GM23338 (cell line): ENCODE measurements around the gene COP1. TPM values are rescaled to one million over a fixed set of nuclear protein-coding genes. Genes with fewer than 3 reads are reported as not detected.
"Not testable (repeated sequence)": the region's sequence is repeated elsewhere in the genome, so short reads cannot be mapped to it uniquely, and the experiment has no call there.

Experiments
- ATAC-seq: fragments of 200-7000 bp; cut with Tn5 transposase; 3 replicates; pipeline ENCODE4 v1.9.1; 2020
- DNase-seq: peaks from one replicate; pipeline ENCODE4 v3.0.0-alpha.2; 2015; ENCODE audit warnings: low spot score
- H2AFZ ChIP-seq: fragments of 200-600 bp; sonication (generic); 2 replicates; pipeline ENCODE4 v1.8.0; 2016; ENCODE audit warnings: antibody characterized with exemption, mild to moderate bottlenecking, moderate library complexity
- H3F3A ChIP-seq: fragments of 200-600 bp; sonication (generic); replicated peaks from 2 replicates; pipeline ENCODE4 v1.8.0; 2017; ENCODE audit warnings: antibody characterized with exemption, mixed run types, low read depth
- H3K27ac ChIP-seq: fragments of 200-600 bp; sonication (generic); 2 replicates; pipeline ENCODE4 v1.6.1; 2016; ENCODE audit warnings: low read depth
- H3K27me3 ChIP-seq: fragments of 200-600 bp; sonication (generic); 2 replicates; pipeline ENCODE4 v1.8.0; 2016; ENCODE audit warnings: mild to moderate bottlenecking, mixed run types, moderate library complexity; ENCODE audit not compliant: insufficient read depth
- H3K36me3 ChIP-seq: fragments of 200-600 bp; sonication (generic); 2 replicates; pipeline ENCODE4 v1.8.0; 2016; ENCODE audit warnings: mild to moderate bottlenecking; ENCODE audit not compliant: insufficient read depth
- H3K4me1 ChIP-seq: fragments of 200-600 bp; sonication (generic); 2 replicates; pipeline ENCODE4 v1.8.0; 2016; ENCODE audit warnings: mild to moderate bottlenecking, moderate library complexity; ENCODE audit not compliant: insufficient read depth
- H3K4me2 ChIP-seq: fragments of 200-600 bp; sonication (generic); 2 replicates; pipeline ENCODE4 v1.7.1; 2017; ENCODE audit warnings: mixed run types
- H3K4me3 ChIP-seq: fragments of 200-600 bp; sonication (generic); 2 replicates; pipeline ENCODE4 v1.6.1; 2016; ENCODE audit warnings: mixed run types
- H3K79me2 ChIP-seq: fragments of 200-600 bp; sonication (generic); replicated peaks from 2 replicates; pipeline ENCODE4 v1.8.0; 2017; ENCODE audit warnings: mild to moderate bottlenecking; ENCODE audit not compliant: insufficient read depth
- H3K9me2 ChIP-seq: fragments of 200-600 bp; sonication (generic); 2 replicates; pipeline ENCODE4 v1.8.0; 2017; ENCODE audit not compliant: insufficient read depth
- H4K20me1 ChIP-seq: fragments of 200-600 bp; sonication (generic); replicated peaks from 2 replicates; pipeline ENCODE4 v1.8.0; 2017; ENCODE audit warnings: mild to moderate bottlenecking; ENCODE audit not compliant: insufficient read depth
- H3K27ac Mint-ChIP-seq: 2 replicates; pipeline ENCODE4 v1.8.0; 2020; ENCODE audit warnings: inconsistent platforms, mild to moderate bottlenecking, moderate library complexity, mixed read lengths
- H3K27me3 Mint-ChIP-seq: 3 replicates; pipeline ENCODE4 v1.8.0; 2022; ENCODE audit warnings: low read depth, mild to moderate bottlenecking, moderate library complexity, mixed read lengths, inconsistent platforms; ENCODE audit not compliant: insufficient read depth, poor library complexity
- H3K36me3 Mint-ChIP-seq: 3 replicates; pipeline ENCODE4 v1.8.0; 2021; ENCODE audit warnings: low read depth, mild to moderate bottlenecking, inconsistent platforms, moderate library complexity, mixed read lengths
- H3K4me1 Mint-ChIP-seq: 3 replicates; pipeline ENCODE4 v1.8.0; 2020; ENCODE audit warnings: mild to moderate bottlenecking, inconsistent platforms, mixed read lengths
- H3K4me3 Mint-ChIP-seq: 3 replicates; pipeline ENCODE4 v1.8.0; 2021; ENCODE audit warnings: moderate library complexity, mild to moderate bottlenecking, inconsistent platforms, mixed read lengths
- H3K9me3 Mint-ChIP-seq: 3 replicates; pipeline ENCODE4 v1.8.0; 2020; ENCODE audit warnings: moderate library complexity, mild to moderate bottlenecking, inconsistent platforms, mixed read lengths
- CREB1 ChIP-seq: fragments of 250-450 bp; sonication (Bioruptor Pico); IDR thresholded peaks from 2 replicates; pipeline ENCODE4 v1.5.0; 2020; ENCODE audit warnings: low read depth, mild to moderate bottlenecking, moderate library complexity
- ETS1 ChIP-seq: IDR thresholded peaks from 2 replicates; pipeline ENCODE4 v1.6.1; 2016; ENCODE audit warnings: antibody characterized with exemption
- EZH2 ChIP-seq: fragments of 200-600 bp; sonication (generic); IDR thresholded peaks from one replicate; pipeline ENCODE4 v1.8.0; 2017; ENCODE audit warnings: antibody characterized with exemption, mild to moderate bottlenecking, low read depth; ENCODE audit not compliant: unreplicated experiment
- EZH2phosphoT487 ChIP-seq: fragments of 200-600 bp; sonication (generic); IDR thresholded peaks from one replicate; pipeline ENCODE4 v1.8.1; 2018; ENCODE audit warnings: antibody characterized with exemption; ENCODE audit not compliant: unreplicated experiment
- POLR2AphosphoS5 ChIP-seq: IDR thresholded peaks from 2 replicates; pipeline ENCODE4 v1.6.1; 2016; ENCODE audit warnings: antibody characterized with exemption, low read depth
- STAT1 ChIP-seq: IDR thresholded peaks from one replicate; pipeline ENCODE4 v1.6.1; 2016; ENCODE audit warnings: antibody characterized with exemption; ENCODE audit not compliant: unreplicated experiment
- ZNF114 ChIP-seq: fragments of 250-450 bp; sonication (Bioruptor Pico); IDR thresholded peaks from 2 replicates; pipeline ENCODE4 v1.5.0; 2020; ENCODE audit warnings: mild to moderate bottlenecking, moderate library complexity
- ZNF462 ChIP-seq: fragments of 250-450 bp; sonication (Bioruptor Pico); IDR thresholded peaks from 2 replicates; pipeline ENCODE4 v1.5.0; 2020; ENCODE audit warnings: mild to moderate bottlenecking, moderate library complexity
- polyA plus RNA-seq: library from polyadenylated mRNA; unstranded; fragments of >200 nt; fragmentation: Nextera tagmentation; extraction: Ambion mirVana; gene quantifications from 2 replicates; pipeline ENCODE4 v1.2.1, GENCODE V29; 2016
- total RNA-seq: library from RNA; depleted of rRNA; stranded (reverse); fragments of >200 nt; shearing (Covaris generic); gene quantifications from 2 replicates; pipeline ENCODE4 v1.2.3, GENCODE V29; 2014
- TF ChIP-seq, protein P1 (sequence below), 2 experiments: fragments of 200-600 bp in 1 of 2; sonication (generic) in 1 of 2; conservative IDR thresholded peaks; 2 replicates each; pipeline versions ENCODE4 v1.5.1 to v1.6.1; 2016 to 2017; ENCODE audit warnings: antibody characterized with exemption in 2 of 2, low read depth in 2 of 2, mild to moderate bottlenecking in 2 of 2, moderate library complexity in 1 of 2
- TF ChIP-seq, protein P2 (sequence below): IDR thresholded peaks from one replicate; pipeline ENCODE4 v1.6.1; 2018; ENCODE audit warnings: antibody characterized with exemption; ENCODE audit not compliant: unreplicated experiment

The COP1 gene
- total and polyA plus RNA-seq, 2 experiments from 2014 or later, result 54.0 to 54.9 TPM

DNA sequence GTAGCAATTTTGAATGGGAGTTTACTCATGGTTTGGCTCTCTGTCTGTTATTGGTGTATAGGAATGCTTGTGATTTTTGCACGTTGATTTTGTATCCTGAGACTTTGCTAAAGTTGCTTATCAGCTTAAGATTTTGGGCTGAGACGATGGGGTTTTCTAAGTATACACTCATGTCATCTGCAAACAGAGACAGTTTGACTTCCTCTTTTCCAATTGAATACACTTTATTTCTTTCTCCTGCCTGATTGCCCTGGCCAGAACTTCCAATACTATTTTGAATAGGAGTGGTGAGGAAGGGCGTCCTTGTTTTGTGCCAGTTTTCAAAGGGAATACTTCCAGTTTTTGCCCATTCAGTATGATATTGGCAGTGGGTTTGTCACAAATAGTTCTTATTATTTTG, 26.6 kb upstream of the COP1 start:
- H3K27ac ChIP-seq, H4K20me1 ChIP-seq, H3K79me2 ChIP-seq, H3K27ac Mint-ChIP-seq, H3K4me1 Mint-ChIP-seq, H3K36me3 ChIP-seq, H3K36me3 Mint-ChIP-seq, H3K4me2 ChIP-seq, H3K4me1 ChIP-seq, H3K9me2 ChIP-seq, H3K4me3 ChIP-seq, DNase-seq, H3K27me3 ChIP-seq, H3F3A ChIP-seq, ATAC-seq, H3K27me3 Mint-ChIP-seq, H2AFZ ChIP-seq, H3K4me3 Mint-ChIP-seq: not testable (repeated sequence)
- peaks cover 30% of the 10 kb centered on the region for H3K9me3 Mint-ChIP-seq

- Mint-ChIP-seq H3K36me3 (peaks cover 2% of the 10 kb centered on the region; the same call in 2 of the 3 replicates), H3K27ac (no peak overlapping the region), H3K9me3 (peaks cover 6% of the 10 kb centered on the region), H3K4me3 (no peak overlapping the region), H3K27me3 (peaks cover 3% of the 10 kb centered on the region), H3K4me1 (peaks cover 25% of the 10 kb centered on the region)
- H3K4me1 ChIP-seq, result peaks cover 19% of the 10 kb centered on the region
- H3K27me3 ChIP-seq, result no peaks in the 10 kb centered on the region
- DNase-seq, result no peak
- H3K27ac ChIP-seq, result no peak overlapping the region
- no peaks in the 10 kb centered on the region for H3K36me3 ChIP-seq
- no peak overlapping the region for H3K4me3 ChIP-seq
- H4K20me1 ChIP-seq, result no peaks in the 10 kb centered on the region
- H3K79me2 ChIP-seq, result no peaks in the 10 kb centered on the region
- H2AFZ ChIP-seq, result no peak overlapping the region
- ATAC-seq, result no peak
- no peaks in the 10 kb centered on the region for H3K9me2 ChIP-seq
- no peaks in the 10 kb centered on the region for H3F3A ChIP-seq
- H3K4me2 ChIP-seq, result no peak overlapping the region
- TF ChIP-seq ZNF462 (CRISPR knock-in tag) (no peak), ETS1 (no peak), ZNF114 (CRISPR knock-in tag) (no peak), CREB1 (CRISPR knock-in tag) (no peak), POLR2AphosphoS5 (no peak), EZH2phosphoT487 (no peak), EZH2 (no peak), STAT1 (no peak)
- TF ChIP-seq, protein P1, sequence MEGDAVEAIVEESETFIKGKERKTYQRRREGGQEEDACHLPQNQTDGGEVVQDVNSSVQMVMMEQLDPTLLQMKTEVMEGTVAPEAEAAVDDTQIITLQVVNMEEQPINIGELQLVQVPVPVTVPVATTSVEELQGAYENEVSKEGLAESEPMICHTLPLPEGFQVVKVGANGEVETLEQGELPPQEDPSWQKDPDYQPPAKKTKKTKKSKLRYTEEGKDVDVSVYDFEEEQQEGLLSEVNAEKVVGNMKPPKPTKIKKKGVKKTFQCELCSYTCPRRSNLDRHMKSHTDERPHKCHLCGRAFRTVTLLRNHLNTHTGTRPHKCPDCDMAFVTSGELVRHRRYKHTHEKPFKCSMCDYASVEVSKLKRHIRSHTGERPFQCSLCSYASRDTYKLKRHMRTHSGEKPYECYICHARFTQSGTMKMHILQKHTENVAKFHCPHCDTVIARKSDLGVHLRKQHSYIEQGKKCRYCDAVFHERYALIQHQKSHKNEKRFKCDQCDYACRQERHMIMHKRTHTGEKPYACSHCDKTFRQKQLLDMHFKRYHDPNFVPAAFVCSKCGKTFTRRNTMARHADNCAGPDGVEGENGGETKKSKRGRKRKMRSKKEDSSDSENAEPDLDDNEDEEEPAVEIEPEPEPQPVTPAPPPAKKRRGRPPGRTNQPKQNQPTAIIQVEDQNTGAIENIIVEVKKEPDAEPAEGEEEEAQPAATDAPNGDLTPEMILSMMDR (conservative IDR thresholded peaks at IDR 0.05; ENCODE audit: low read depth in 2 of 2), result no peak
- TF ChIP-seq, protein P2, sequence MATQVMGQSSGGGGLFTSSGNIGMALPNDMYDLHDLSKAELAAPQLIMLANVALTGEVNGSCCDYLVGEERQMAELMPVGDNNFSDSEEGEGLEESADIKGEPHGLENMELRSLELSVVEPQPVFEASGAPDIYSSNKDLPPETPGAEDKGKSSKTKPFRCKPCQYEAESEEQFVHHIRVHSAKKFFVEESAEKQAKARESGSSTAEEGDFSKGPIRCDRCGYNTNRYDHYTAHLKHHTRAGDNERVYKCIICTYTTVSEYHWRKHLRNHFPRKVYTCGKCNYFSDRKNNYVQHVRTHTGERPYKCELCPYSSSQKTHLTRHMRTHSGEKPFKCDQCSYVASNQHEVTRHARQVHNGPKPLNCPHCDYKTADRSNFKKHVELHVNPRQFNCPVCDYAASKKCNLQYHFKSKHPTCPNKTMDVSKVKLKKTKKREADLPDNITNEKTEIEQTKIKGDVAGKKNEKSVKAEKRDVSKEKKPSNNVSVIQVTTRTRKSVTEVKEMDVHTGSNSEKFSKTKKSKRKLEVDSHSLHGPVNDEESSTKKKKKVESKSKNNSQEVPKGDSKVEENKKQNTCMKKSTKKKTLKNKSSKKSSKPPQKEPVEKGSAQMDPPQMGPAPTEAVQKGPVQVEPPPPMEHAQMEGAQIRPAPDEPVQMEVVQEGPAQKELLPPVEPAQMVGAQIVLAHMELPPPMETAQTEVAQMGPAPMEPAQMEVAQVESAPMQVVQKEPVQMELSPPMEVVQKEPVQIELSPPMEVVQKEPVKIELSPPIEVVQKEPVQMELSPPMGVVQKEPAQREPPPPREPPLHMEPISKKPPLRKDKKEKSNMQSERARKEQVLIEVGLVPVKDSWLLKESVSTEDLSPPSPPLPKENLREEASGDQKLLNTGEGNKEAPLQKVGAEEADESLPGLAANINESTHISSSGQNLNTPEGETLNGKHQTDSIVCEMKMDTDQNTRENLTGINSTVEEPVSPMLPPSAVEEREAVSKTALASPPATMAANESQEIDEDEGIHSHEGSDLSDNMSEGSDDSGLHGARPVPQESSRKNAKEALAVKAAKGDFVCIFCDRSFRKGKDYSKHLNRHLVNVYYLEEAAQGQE, result no peak
Observed at GRCh38 chr1:176227579-176227978, 20.5 kb upstream of the COP1 start.
